CD4-positive, alpha-beta T cell (primary cell): ENCODE results near the gene LRP1B. TPM values are rescaled to one million over a fixed set of nuclear protein-coding genes. Genes with fewer than 3 reads are reported as not detected.

Experiments used
- ATAC-seq: fragments of 200-7000 bp; cut with Tn5 transposase; one replicate; pipeline ENCODE4 v1.10.0; 2022; ENCODE audit warnings: mild to moderate bottlenecking; ENCODE audit not compliant: poor library complexity
- CTCF ChIA-PET: fragments of 350-600 bp; sonication (Branson Sonifier 250); formaldehyde crosslinking; loops from one replicate; lab custom pipeline; 2021; ENCODE audit warnings: antibody characterized with exemption, inconsistent platforms; lab: Charles Lee
- POLR2A ChIA-PET: fragments of 350-600 bp; sonication (Branson Sonifier 250); formaldehyde crosslinking; loops from one replicate; lab custom pipeline; 2021; ENCODE audit warnings: antibody characterized with exemption, inconsistent platforms; lab: Charles Lee
- DNase-seq, 14 experiments: peaks; one replicate each; pipeline ENCODE4 v3.0.0-alpha.2; 2013 to 2020; ENCODE audit warnings: mixed read lengths in 2 of 14
- H3K27ac ChIP-seq, 2 donors: one replicate each; pipeline versions ENCODE4 v1.5.1 to v1.7.0; 2013; ENCODE audit warnings: low read length in 2 of 2, low read depth in 1 of 2, mild to moderate bottlenecking in 1 of 2
- H3K27me3 ChIP-seq, 2 experiments: 1 replicate in 1 of 2; 2 replicates in 1 of 2; pipeline versions ENCODE4 v1.6.1 to v1.7.0; 2013; ENCODE audit warnings: low read length in 2 of 2, control low read depth in 1 of 2, mild to moderate bottlenecking in 1 of 2, moderate library complexity in 1 of 2; ENCODE audit not compliant: insufficient read depth in 2 of 2, control insufficient read depth in 1 of 2
- H3K36me3 ChIP-seq: one replicate; pipeline ENCODE4 v1.6.1; 2013; ENCODE audit warnings: low read length, control low read depth; ENCODE audit not compliant: insufficient read depth
- H3K4me1 ChIP-seq: one replicate; pipeline ENCODE4 v1.6.1; 2013; ENCODE audit warnings: low read length, control low read depth; ENCODE audit not compliant: insufficient read depth
- H3K4me3 ChIP-seq: one replicate; pipeline ENCODE4 v1.5.1; 2013; ENCODE audit warnings: mild to moderate bottlenecking, low read length, moderate library complexity
- H3K9me3 ChIP-seq, 2 experiments: 1 replicate in 1 of 2; 2 replicates in 1 of 2; pipeline versions ENCODE4 v1.6.1 to v1.7.0; 2013; ENCODE audit warnings: low read length in 2 of 2, mild to moderate bottlenecking in 2 of 2, control low read depth in 1 of 2, moderate library complexity in 1 of 2; ENCODE audit not compliant: control insufficient read depth in 1 of 2, insufficient read depth in 1 of 2
- H3K27ac Mint-ChIP-seq: one replicate; pipeline ENCODE4 v1.8.0; 2020; ENCODE audit warnings: mixed read lengths
- H3K27me3 Mint-ChIP-seq: one replicate; pipeline ENCODE4 v1.8.0; 2021; ENCODE audit warnings: mixed read lengths
- H3K36me3 Mint-ChIP-seq: one replicate; pipeline ENCODE4 v1.8.0; 2021; ENCODE audit warnings: low read depth, mixed read lengths
- H3K4me1 Mint-ChIP-seq: one replicate; pipeline ENCODE4 v1.8.0; 2021; ENCODE audit warnings: low read depth, mixed read lengths
- H3K4me3 Mint-ChIP-seq: one replicate; pipeline ENCODE4 v1.8.0; 2020; ENCODE audit warnings: mild to moderate bottlenecking, mixed read lengths
- H3K9me3 Mint-ChIP-seq: one replicate; pipeline ENCODE4 v1.8.0; 2020; ENCODE audit warnings: mixed read lengths
- CTCF ChIP-seq: fragments of 200-600 bp; IDR thresholded peaks from one replicate; pipeline ENCODE4 v1.8.0; 2022; ENCODE audit warnings: antibody characterized with exemption, mild to moderate bottlenecking
- intact Hi-C, 2 experiments: fragments of 100-400 bp; cut with DNase I in 1 of 2; cut with micrococcal nuclease in 1 of 2; formaldehyde crosslinking; loops; one replicate each; pipeline versions ENCODE4 v1.15.1 to v1.9.0; 2023 to 2025; cut with DNase I, micrococcal nuclease
- total RNA-seq, 174 experiments: library from RNA in 2 of 174; stranded (reverse) in 2 of 174; gene quantifications; one replicate each; pipeline ENCODE4 v1.2.3 and lab custom pipeline; 2021 to 2026

LRP1B gene
- total RNA-seq, 2 experiments from 2014 or later = not detected

- Mint-ChIP-seq H3K9me3 (peaks cover 3% of the 10 kb centered on the region), H3K4me3 (no peak overlapping the region), H3K27me3 (no peaks in the 10 kb centered on the region), H3K4me1 (no peaks in the 10 kb centered on the region), H3K36me3 (no peaks in the 10 kb centered on the region), H3K27ac (no peak overlapping the region)
- Histone ChIP-seq H3K27ac (no peak overlapping the region), H3K36me3 (no peaks in the 10 kb centered on the region), H3K4me3 (no peak overlapping the region), H3K4me1 (no peaks in the 10 kb centered on the region), H3K27me3 (no peaks in the 10 kb centered on the region), H3K9me3 (peaks cover 4% of the 10 kb centered on the region in 2 experiments)
- intact Hi-C loops = no loop called here
- no peak for ATAC-seq
- no peak for DNase-seq
- ChIA-PET POLR2A (no interaction called here), CTCF (no interaction called here)
- no peak for TF ChIP-seq CTCF
Observed at GRCh38 chr2:141992695-141993094, 138.1 kb downstream of the LRP1B start.

GRCh38 chr2:141968433-141968832 is 162.4 kb downstream of the LRP1B start:
- Mint-ChIP-seq H3K4me1 (no peaks in the 10 kb centered on the region), H3K27me3 (no peaks in the 10 kb centered on the region), H3K36me3 (no peaks in the 10 kb centered on the region), H3K4me3 (no peak overlapping the region), H3K9me3 (peaks cover 14% of the 10 kb centered on the region), H3K27ac (no peak overlapping the region)
- Histone ChIP-seq H3K4me3 (no peak overlapping the region), H3K27me3 (no peaks in the 10 kb centered on the region), H3K27ac (no peak overlapping the region), H3K9me3 (no peaks in the 10 kb centered on the region), H3K36me3 (no peaks in the 10 kb centered on the region), H3K4me1 (no peaks in the 10 kb centered on the region)
- no peak for ATAC-seq
- ChIA-PET POLR2A (no interaction called here), CTCF (no interaction called here)
- intact Hi-C loops = no loop called here
- DNase-seq = no peak
- no peak for TF ChIP-seq CTCF

DNA sequence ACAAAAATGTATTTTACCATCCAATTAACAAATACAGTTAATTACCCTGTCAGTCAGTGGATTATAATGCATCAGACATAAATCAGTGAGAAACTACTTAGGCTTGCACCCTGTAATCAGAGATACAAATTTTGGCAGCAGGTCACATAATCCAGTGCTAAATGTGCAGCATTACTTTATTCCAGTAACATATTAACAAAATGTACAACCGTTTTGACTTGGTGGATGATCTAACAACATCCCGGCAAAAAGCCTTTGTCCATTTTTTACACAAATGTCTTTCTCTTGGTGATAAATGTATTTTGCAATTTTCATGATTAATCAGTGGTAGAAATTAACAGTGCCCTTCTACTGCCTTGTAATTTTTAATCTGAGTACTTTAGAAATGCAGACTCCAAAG is 162.8 kb downstream of the LRP1B start:
- ChIA-PET POLR2A (no interaction called here), CTCF (no interaction called here)
- no peak overlapping the region for H3K27ac ChIP-seq
- H3K36me3 ChIP-seq = no peaks in the 10 kb centered on the region
- H3K9me3 ChIP-seq = no peaks in the 10 kb centered on the region
- Mint-ChIP-seq H3K36me3 (no peaks in the 10 kb centered on the region), H3K9me3 (peaks cover 14% of the 10 kb centered on the region), H3K27me3 (no peaks in the 10 kb centered on the region), H3K4me3 (no peak overlapping the region), H3K27ac (no peak overlapping the region), H3K4me1 (no peaks in the 10 kb centered on the region)
- ATAC-seq (no peak), DNase-seq (no peak)
- H3K4me1 ChIP-seq = no peaks in the 10 kb centered on the region
- intact Hi-C loops = no loop called here
- TF ChIP-seq CTCF = no peak
- no peaks in the 10 kb centered on the region for H3K27me3 ChIP-seq
- no peak overlapping the region for H3K4me3 ChIP-seq
